Nephron progenitor cell (in vitro differentiated cells): ENCODE results near the gene OLFML1.

Experiments used
- DNase-seq: peaks from one replicate; pipeline ENCODE4 v3.0.0; 2021
- H3K27ac Mint-ChIP-seq: 2 replicates; pipeline ENCODE4 v1.8.0; 2021; ENCODE audit warnings: mild to moderate bottlenecking, moderate library complexity, mixed read lengths
- H3K27me3 Mint-ChIP-seq: 2 replicates; pipeline ENCODE4 v1.8.0; 2021; ENCODE audit warnings: mild to moderate bottlenecking, low read depth, mixed read lengths; ENCODE audit not compliant: poor library complexity
- H3K36me3 Mint-ChIP-seq: 2 replicates; pipeline ENCODE4 v1.8.0; 2021; ENCODE audit warnings: low read depth, mixed read lengths
- H3K4me1 Mint-ChIP-seq: 2 replicates; pipeline ENCODE4 v1.8.0; 2021; ENCODE audit warnings: mixed read lengths
- H3K4me3 Mint-ChIP-seq: 2 replicates; pipeline ENCODE4 v1.8.0; 2021; ENCODE audit warnings: mild to moderate bottlenecking, moderate library complexity, mixed read lengths
- H3K9me3 Mint-ChIP-seq: 2 replicates; pipeline ENCODE4 v1.8.0; 2021; ENCODE audit warnings: mild to moderate bottlenecking, moderate library complexity, mixed read lengths
- CTCF ChIP-seq: fragments of 200-600 bp; sonication (generic); IDR thresholded peaks from 2 replicates; pipeline ENCODE4 v1.5.0; 2021; ENCODE audit warnings: antibody characterized with exemption

The OLFML1 gene

GRCh38 chr11:7531011-7531410 lies 45.7 kb downstream of the OLFML1 start:
- H3K27ac Mint-ChIP-seq: no peak overlapping the region
- TF ChIP-seq CTCF: no peak
- H3K4me1 Mint-ChIP-seq: peaks cover 8% of the 10 kb centered on the region
- no peak for DNase-seq
- H3K4me3 Mint-ChIP-seq: no peak overlapping the region
- H3K27me3 Mint-ChIP-seq: peaks cover 28% of the 10 kb centered on the region
- no peaks in the 10 kb centered on the region for H3K9me3 Mint-ChIP-seq
- H3K36me3 Mint-ChIP-seq: no peaks in the 10 kb centered on the region

GRCh38 chr11:7532405-7533145 lies 47.3 kb downstream of the OLFML1 start:
- H3K4me1 Mint-ChIP-seq: peaks cover 14% of the 10 kb centered on the region
- H3K36me3 Mint-ChIP-seq: no peaks in the 10 kb centered on the region
- H3K27me3 Mint-ChIP-seq: peaks cover 32% of the 10 kb centered on the region
- H3K27ac Mint-ChIP-seq: no peak overlapping the region
- DNase-seq: no peak
- no peak overlapping the region for H3K4me3 Mint-ChIP-seq
- no peak for TF ChIP-seq CTCF
- H3K9me3 Mint-ChIP-seq: no peaks in the 10 kb centered on the region

DNA sequence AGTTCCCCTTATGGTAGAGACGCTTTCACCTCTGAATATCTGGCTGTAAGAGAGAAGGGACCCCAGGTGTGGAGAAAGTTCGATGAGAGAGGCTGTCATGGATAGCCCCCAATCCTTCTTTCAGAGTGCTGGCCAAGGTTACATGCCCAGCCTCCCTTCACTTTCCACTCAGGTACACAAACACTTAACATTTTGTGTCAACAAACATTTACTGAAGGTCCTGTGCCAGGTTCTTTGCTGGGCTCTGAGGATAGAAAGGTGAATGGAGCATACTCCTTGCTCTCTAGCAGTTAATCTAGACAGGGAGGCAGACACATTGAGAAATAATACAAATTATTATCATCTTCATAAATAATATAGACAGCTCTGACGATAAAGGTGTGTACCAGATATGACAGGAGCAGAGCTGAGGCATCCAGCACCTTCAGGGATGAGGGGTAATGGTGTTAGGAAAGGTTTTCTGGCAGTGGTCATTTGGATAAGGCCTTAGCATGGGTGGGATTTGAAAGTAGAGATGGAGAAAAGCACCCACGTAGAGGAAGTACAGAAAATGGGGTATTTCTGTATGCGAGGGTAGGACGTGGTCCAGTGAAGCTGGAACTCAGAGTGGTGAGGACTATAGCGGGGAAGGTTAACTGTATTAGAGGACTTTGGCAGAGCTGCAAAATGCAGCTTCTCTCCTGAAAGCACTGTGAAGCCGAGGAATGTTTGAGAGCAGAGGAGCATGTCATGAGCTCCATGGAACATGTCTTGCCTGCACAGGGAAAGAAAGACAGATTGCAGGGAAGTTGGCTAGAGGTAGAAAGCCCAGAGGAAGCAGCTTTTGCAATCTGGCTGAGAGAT lies 48.1 kb downstream of the OLFML1 start:
- no peaks in the 10 kb centered on the region for H3K9me3 Mint-ChIP-seq
- no peaks in the 10 kb centered on the region for H3K36me3 Mint-ChIP-seq
- DNase-seq: no peak
- peaks cover 14% of the 10 kb centered on the region for H3K4me1 Mint-ChIP-seq
- H3K4me3 Mint-ChIP-seq: no peak overlapping the region
- no peak for TF ChIP-seq CTCF
- peaks cover 37% of the 10 kb centered on the region for H3K27me3 Mint-ChIP-seq
- no peak overlapping the region for H3K27ac Mint-ChIP-seq

- Mint-ChIP-seq H3K4me1 (peaks cover 14% of the 10 kb centered on the region), H3K36me3 (no peaks in the 10 kb centered on the region), H3K4me3 (no peak overlapping the region), H3K27me3 (peaks cover 38% of the 10 kb centered on the region), H3K27ac (no peak overlapping the region), H3K9me3 (no peaks in the 10 kb centered on the region)
- DNase-seq: no peak
- no peak for TF ChIP-seq CTCF
Measured at GRCh38 chr11:7534042-7534378, 48.7 kb downstream of the OLFML1 start.

- H3K36me3 Mint-ChIP-seq: no peaks in the 10 kb centered on the region
Measured at GRCh38 chr11:7536100-7536499, 50.8 kb downstream of the OLFML1 start.

More at GRCh38 chr11:7536100-7536499, 50.8 kb downstream of the OLFML1 start:
- Mint-ChIP-seq H3K9me3 (no peaks in the 10 kb centered on the region), H3K4me3 (no peak overlapping the region), H3K4me1 (peaks cover 14% of the 10 kb centered on the region), H3K27me3 (peaks cover 41% of the 10 kb centered on the region), H3K27ac (no peak overlapping the region)
- TF ChIP-seq CTCF: peak; percentile 33
- DNase-seq: peak; percentile 27
